Posterior vena cava (tissue), 2 donors: ENCODE measurements around the gene MDM2. TPM values are rescaled to one million over a fixed set of nuclear protein-coding genes. Genes with fewer than 3 reads are reported as not detected.
"Not testable (repeated sequence)": the region's sequence is repeated elsewhere in the genome, so short reads cannot be mapped to it uniquely, and the experiment has no call there.

Experiments
- DNase-seq: peaks from one replicate; pipeline ENCODE4 v3.0.0-alpha.2; 2020; ENCODE audit warnings: low spot score
- intact Hi-C, 2 donors: fragments of 100-400 bp; cut with DNase I; formaldehyde crosslinking; loops; one replicate each; pipeline versions ENCODE4 v1.14.1 to v1.14.2; 2022 to 2023
- total RNA-seq, 2 donors: library from RNA; stranded (reverse); fragmentation: NEBNext Ultra II Directional; extraction: Animal tissue kit (Norgen Biotek cat#: 25700); gene quantifications; one replicate each; pipeline ENCODE4 v1.2.1, GENCODE V29; 2021
- donor health status: DM: yes; HTN: yes; CAD: no.
- donor health status: DM: yes; HTN: yes; CAD: no.

MDM2 gene
- total RNA-seq, 2 donors from 2014 or later: 114 to 126 TPM

DNA sequence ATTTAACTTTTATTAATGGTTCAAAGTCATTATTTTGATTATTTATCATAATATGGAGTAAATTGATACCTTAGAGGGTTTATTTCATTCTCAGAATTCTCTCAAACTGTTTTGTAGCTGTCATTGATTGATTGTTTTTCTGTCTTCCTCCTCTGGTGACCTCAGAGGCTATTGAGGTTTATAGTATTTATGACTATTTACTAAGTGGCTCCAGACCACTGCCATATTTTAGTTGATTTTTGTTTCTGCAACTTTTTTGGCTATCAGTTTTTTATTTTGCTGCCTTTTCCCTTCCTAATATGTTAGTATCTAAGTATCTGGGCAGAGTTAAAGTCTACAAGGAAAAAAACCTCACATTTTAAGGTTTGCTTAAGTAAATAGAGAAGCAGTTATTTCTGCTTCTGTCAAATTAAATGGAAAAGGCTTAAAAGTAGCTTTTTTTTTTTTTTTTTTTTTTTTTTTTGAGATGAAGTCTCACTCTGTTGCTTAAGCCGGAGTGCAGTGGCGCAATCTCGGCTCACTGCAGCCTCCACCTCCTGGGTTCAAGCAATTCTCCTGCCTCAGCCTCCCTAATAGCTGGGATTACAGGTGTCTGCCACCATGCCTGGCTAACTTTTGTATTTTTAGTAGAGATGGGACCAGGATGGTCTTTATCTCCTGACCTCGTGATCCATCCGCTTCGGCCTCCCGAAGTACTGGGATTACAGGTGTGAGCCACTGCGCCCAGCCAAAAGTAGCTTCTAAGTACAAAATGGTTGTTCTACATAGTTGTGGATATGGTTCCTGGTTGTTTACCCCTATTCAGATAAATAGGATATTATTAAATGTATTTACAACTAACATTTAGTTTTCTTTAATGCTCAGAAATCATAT lies 8.2 kb downstream of the MDM2 start:
- DNase-seq: no peak
- intact Hi-C loops: no loop called here

- intact Hi-C loops, DNase-seq: not testable (repeated sequence)
Measured at GRCh38 chr12:68819481-68819880, 11.5 kb downstream of the MDM2 start.

DNA sequence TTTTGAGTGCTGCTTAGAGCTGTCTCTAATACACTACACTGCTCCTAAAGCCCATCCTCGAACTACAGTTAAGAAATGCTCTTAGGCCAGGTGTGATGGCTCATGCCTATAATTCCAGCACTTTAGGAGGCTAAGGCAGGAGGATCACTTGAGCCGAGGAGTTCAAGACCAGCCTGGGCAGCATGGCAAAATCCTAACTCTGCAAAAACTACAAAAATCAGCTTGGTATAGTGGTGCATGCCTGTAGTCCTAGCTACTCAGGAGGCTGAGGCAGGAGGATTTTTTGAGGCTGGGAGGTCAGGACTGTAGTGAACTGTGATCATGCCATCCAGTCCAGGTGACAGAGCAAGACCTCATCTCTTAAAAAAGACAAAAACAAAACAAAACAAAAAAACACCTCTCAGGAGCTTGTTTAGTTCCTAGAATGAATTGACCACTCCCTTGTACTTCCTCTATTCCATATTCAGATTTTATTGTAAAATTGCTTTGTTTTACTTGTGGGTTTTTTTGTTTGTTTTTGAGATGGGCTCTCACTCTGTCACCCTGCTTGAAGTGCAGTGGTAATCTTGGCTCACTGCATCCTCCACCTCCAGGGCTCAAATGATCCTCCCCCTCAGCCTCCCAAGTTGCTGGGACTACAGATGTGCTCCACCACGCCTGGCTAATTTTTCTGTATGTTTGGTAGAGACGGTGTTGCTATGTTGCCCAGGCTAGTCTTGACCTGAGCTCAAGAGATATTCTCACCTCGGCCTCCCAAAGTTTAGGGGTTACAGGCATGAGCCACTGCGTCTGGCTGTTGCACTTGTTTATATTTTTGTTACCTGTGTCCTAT lies 13.6 kb downstream of the MDM2 start:
- DNase-seq: no peak
- intact Hi-C loops: no loop called here

GRCh38 chr12:68823696-68824095 lies 15.7 kb downstream of the MDM2 start:
- DNase-seq: no peak
- intact Hi-C loops: loop anchor here in 1 of 2 donors (1.0 kb wide), 1 partner anchor 30 kb away; no protein-coding TSS in a partner anchor

GRCh38 chr12:68824131-68824530 lies 16.2 kb downstream of the MDM2 start:
- no peak for DNase-seq
- intact Hi-C loops: no loop called here

GRCh38 chr12:68824597-68825250 lies 16.7 kb downstream of the MDM2 start:
- DNase-seq: no peak
- intact Hi-C loops: no loop called here

DNA sequence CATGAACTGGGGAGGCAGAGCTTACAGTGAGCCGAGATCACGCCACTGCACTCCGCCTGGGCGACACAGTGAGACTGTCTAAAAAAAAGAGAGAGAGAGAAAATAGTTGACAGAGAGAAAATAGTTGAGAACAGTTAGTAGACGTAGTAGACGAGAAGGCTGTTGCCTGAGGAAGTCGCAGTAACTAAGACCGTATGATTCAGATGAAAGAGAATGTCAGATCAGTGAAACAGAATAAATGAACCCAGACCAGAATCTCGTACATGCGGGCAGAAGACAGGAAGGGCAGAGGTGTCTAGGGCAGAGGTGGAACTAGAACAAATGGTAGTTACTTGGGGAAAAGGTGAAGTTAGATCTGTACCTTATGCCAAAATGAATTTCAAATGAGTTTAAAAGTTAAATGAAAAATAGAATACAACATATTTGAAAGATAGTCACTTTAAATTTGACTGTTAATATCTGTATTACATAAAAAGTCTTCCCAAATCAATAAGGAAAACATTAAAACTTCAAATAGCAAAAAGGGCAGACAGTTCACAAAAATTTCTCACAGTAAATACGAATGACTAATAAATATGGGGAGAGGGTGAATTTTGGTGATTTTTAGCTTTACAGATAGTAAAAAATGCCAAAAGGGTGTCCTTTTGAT lies 17.7 kb downstream of the MDM2 start:
- intact Hi-C loops: no loop called here
- DNase-seq: no peak

GRCh38 chr12:68827895-68828671 lies 20.1 kb downstream of the MDM2 start:
- DNase-seq: no peak
- intact Hi-C loops: no loop called here

DNA sequence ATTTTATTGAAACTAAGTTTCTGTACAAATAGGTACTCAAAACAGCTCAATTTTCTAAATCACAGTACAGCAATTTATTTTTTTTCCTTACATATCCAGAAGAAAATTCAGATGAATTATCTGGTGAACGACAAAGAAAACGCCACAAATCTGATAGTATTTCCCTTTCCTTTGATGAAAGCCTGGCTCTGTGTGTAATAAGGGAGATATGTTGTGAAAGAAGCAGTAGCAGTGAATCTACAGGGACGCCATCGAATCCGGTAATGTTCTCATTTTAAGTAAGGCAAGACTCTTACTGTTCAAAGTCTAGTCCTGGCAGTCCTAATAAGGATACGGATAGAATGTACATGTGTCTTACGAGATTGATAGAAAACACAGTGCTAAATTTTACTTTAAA lies 20.7 kb downstream of the MDM2 start:
- intact Hi-C loops: no loop called here
- DNase-seq: no peak

GRCh38 chr12:68831272-68831671 lies 23.3 kb downstream of the MDM2 start:
- intact Hi-C loops: no loop called here
- no peak for DNase-seq

DNA sequence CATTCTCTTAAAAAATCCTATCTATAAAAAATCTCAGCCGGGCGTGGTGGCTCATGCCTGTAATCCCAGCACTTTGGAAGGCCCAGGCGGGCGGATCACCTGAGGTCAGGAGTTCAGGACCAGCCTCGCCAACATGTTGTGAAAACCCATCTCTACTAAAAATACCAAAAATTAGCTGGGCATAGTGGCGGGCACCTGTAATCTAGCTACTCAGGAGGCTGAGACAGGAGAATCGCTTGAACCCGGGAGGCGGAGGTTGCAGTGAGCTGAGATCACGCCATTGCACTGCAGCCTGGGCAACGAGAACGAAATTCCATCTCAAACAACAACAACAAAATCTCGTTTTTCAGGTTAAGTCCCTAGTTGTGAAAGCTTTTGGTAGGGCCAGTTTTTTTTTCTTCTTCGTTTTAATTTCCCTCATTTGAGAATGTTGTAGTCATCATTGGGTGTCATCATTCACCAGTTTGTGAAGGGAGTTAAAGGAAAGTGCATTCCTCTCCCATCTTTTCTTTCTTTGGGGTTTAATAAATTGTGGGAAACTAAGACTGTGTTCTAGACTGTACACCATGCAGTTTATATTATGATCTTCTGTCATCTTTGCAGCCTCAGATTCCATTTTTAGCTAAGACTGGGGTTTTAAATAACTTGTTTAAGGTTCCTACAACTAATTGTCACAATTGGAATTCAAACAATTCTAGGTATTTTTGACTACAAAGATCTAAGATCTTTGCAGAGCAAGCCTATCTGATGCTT lies 23.9 kb downstream of the MDM2 start:
- DNase-seq: no peak
- intact Hi-C loops: no loop called here

DNA sequence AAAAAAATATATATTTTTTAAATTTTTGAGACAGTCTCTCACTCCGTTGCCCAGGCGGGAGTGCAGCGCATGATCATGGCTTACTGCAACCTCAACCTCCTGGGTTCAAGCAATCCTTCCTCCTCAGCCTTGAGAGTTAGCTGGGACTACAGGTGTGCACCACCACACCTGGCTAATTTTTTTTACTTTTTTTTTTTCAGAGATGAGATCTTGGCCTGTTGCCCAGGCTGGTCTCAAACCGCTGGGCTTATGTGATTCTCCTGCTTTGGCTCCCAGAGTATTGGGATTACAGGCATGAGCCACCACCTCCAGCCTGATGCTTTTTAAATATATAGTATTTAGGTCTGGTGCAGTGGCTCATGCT lies 24.5 kb downstream of the MDM2 start:
- no peak for DNase-seq
- intact Hi-C loops: no loop called here

- intact Hi-C loops: no loop called here
- DNase-seq: no peak
Measured at GRCh38 chr12:68833508-68833907, 25.5 kb downstream of the MDM2 start.

DNA sequence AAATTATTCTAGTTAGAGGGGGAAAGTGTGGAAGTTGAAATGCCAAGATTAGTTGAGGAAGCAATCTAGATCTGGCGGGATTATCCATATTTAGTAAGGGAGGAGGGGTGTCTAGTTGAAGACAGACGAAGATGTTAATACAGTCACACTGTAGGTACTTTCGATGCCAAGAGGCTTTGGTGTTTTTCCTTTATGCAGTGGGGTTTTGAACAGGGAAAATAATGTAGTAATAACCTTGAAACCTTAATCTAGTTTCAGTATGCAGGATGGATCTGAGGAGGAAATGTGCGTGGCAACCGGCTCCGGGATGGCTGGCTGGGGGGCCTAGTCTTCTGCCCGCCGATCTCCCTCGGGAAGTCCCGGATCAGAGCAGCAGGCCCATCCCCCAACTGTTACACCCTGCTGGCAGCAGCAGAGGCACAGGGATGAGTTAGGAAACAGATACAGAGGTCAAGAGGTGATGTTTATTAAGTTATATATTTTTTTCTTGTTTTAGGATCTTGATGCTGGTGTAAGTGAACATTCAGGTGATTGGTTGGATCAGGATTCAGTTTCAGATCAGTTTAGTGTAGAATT lies 27.4 kb downstream of the MDM2 start:
- intact Hi-C loops: no loop called here
- no peak for DNase-seq

- DNase-seq: no peak
- intact Hi-C loops: no loop called here
Measured at GRCh38 chr12:68837215-68837614, 29.2 kb downstream of the MDM2 start.

- no peak for DNase-seq
- intact Hi-C loops: no loop called here
Measured at GRCh38 chr12:68838046-68838886, 30.3 kb downstream of the MDM2 start.
